ENCODE results near the gene TSGA10IP. TPM values are rescaled to one million over a fixed set of nuclear protein-coding genes. Genes with fewer than 3 reads are reported as not detected.

TSGA10IP gene
- total and polyA plus RNA-seq, 2 experiments from 2014 or later = 1.6 to 2.0 TPM

- no peak overlapping the region; the same call in 2 of the 3 replicates for H3K4me3 Mint-ChIP-seq
- H3K27me3 ChIP-seq (ENCODE audit: insufficient read depth) = peaks cover 36% of the 10 kb centered on the region
- peaks cover 19% of the 10 kb centered on the region for H3K4me1 ChIP-seq (ENCODE audit: insufficient read depth)
- DNase-seq (ENCODE audit: low spot score) (no peak), ATAC-seq (no peak)
- TF ChIP-seq CREB1 (CRISPR knock-in tag; IDR thresholded peaks at IDR 0.05; ENCODE audit: low read depth) (no peak), ZNF462 (CRISPR knock-in tag; IDR thresholded peaks at IDR 0.05) (no peak), POLR2AphosphoS5 (IDR thresholded peaks at IDR 0.05; ENCODE audit: low read depth) (no peak), REST (IDR thresholded peaks at IDR 0.05; ENCODE audit: unreplicated experiment) (no peak), EZH2phosphoT487 (IDR thresholded peaks at IDR 0.05; ENCODE audit: unreplicated experiment) (no peak), ETS1 (IDR thresholded peaks at IDR 0.05) (no peak), ZNF331 (CRISPR knock-in tag; IDR thresholded peaks at IDR 0.05; ENCODE audit: low read depth) (no peak), NANOG (IDR thresholded peaks at IDR 0.05; ENCODE audit: borderline replicate concordance) (no peak), STAT1 (IDR thresholded peaks at IDR 0.05; ENCODE audit: unreplicated experiment) (no peak)
- peaks cover 4% of the 10 kb centered on the region for H3K79me2 ChIP-seq (replicated peaks; ENCODE audit: insufficient read depth)
- H3F3A ChIP-seq (replicated peaks; ENCODE audit: low read depth) = peaks cover 22% of the 10 kb centered on the region
- peaks cover 22% of the 10 kb centered on the region for H3K4me1 Mint-ChIP-seq
- H2AFZ ChIP-seq = no peak overlapping the region
- peaks cover 2% of the 10 kb centered on the region; the same call in 1 of the 3 replicates for H3K9me3 Mint-ChIP-seq
- H3K36me3 ChIP-seq (ENCODE audit: insufficient read depth) = no peaks in the 10 kb centered on the region
- H3K9me2 ChIP-seq (ENCODE audit: insufficient read depth) = no peaks in the 10 kb centered on the region
- no peak overlapping the region for H3K4me2 ChIP-seq
- peaks cover 7% of the 10 kb centered on the region for H4K20me1 ChIP-seq (replicated peaks; ENCODE audit: insufficient read depth)
- H3K27me3 Mint-ChIP-seq (ENCODE audit: insufficient read depth, low read depth, poor library complexity) = peaks cover 47% of the 10 kb centered on the region
- no peak overlapping the region for H3K27ac Mint-ChIP-seq
- no peak overlapping the region for H3K27ac ChIP-seq (ENCODE audit: low read depth)
- H3K4me3 ChIP-seq = no peak overlapping the region
- H3K36me3 Mint-ChIP-seq (ENCODE audit: low read depth) = peaks cover 9% of the 10 kb centered on the region
Measured at GRCh38 chr11:65896034-65896999, 49.0 kb upstream of the TSGA10IP start.
